Naive B cell (primary cell): Measurements from ENCODE around the gene GPR180. TPM values are rescaled to one million over a fixed set of nuclear protein-coding genes. Genes with fewer than 3 reads are reported as not detected.
"Not testable (repeated sequence)": the region's sequence is repeated elsewhere in the genome, so short reads cannot be mapped to it uniquely, and the experiment has no call there.

Source experiments
- ATAC-seq, 2 donors: fragments of 150-1000 bp; cut with Tn5 transposase; 2 replicates each; pipeline ENCODE4 v1.10.0; 2021; ENCODE audit warnings: low read depth in 2 of 2, mild to moderate bottlenecking in 2 of 2, moderate library complexity in 2 of 2
- DNase-seq: peaks from one replicate; pipeline ENCODE4 v3.0.0; 2022
- H3K27ac Mint-ChIP-seq, 6 donors: one replicate each; pipeline ENCODE4 v1.8.0; 2020 to 2022; ENCODE audit warnings: mild to moderate bottlenecking in 6 of 6, mixed read lengths in 6 of 6, moderate library complexity in 5 of 6, inconsistent platforms in 2 of 6
- H3K27me3 Mint-ChIP-seq, 3 donors: one replicate each; pipeline ENCODE4 v1.8.0; 2021 to 2022; ENCODE audit warnings: mixed read lengths in 3 of 3, mild to moderate bottlenecking in 1 of 3
- H3K36me3 Mint-ChIP-seq, 2 donors: one replicate each; pipeline ENCODE4 v1.8.0; 2020 to 2022; ENCODE audit warnings: mixed read lengths in 2 of 2, inconsistent platforms in 1 of 2, mild to moderate bottlenecking in 1 of 2
- H3K4me1 Mint-ChIP-seq, 3 donors: one replicate each; pipeline ENCODE4 v1.8.0; 2020 to 2022; ENCODE audit warnings: mixed read lengths in 3 of 3, inconsistent platforms in 1 of 3, mild to moderate bottlenecking in 1 of 3, moderate library complexity in 1 of 3
- H3K4me3 Mint-ChIP-seq, 8 donors: one replicate each; pipeline ENCODE4 v1.8.0; 2020 to 2022; ENCODE audit warnings: mild to moderate bottlenecking in 8 of 8, mixed read lengths in 8 of 8, moderate library complexity in 8 of 8, inconsistent platforms in 2 of 8
- H3K9me3 Mint-ChIP-seq, 7 donors: one replicate each; pipeline ENCODE4 v1.8.0; 2020 to 2022; ENCODE audit warnings: mixed read lengths in 7 of 7, mild to moderate bottlenecking in 5 of 7, inconsistent platforms in 2 of 7, moderate library complexity in 1 of 7
- polyA plus RNA-seq, 6 donors: library from polyadenylated mRNA; unstranded; fragments of 300-500 nt; fragmentation: Illumina TruSeq; gene quantifications; one replicate each; pipeline ENCODE4 v1.2.3, GENCODE V29; 2021; ENCODE audit warnings: low read depth in 6 of 6

Gene GPR180
- polyA plus RNA-seq, 6 donors from 2014 or later = 1.1 to 2.7 (median 1.7) TPM

DNA sequence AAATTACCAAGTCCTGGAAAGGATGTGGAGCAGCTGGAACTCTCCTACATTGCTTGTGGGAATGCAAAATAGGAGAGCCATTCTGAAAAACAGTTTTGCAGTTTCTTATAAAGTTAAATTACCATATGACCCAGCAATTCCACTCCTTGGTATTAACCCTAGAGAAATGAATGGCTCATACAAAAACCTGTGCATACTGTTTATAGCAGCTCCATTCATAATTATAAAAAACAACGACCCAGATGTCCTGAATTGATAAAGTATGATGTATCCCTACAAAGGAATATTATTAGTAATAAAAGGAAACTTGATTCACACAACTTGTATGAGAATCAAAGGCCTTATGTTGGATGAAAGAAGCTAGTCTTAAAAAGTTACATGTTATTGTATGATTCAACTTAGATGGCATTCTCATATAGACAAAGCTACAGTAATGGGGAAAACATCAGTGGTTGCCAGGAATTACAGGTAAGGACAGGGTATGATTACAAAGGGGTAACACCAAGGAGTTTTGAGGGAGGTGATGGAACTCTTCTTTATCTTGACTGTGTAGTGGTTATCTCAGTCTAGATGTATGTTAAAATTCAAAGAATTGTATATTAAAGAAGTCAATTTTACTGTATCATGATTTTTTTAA lies 35.4 kb downstream of the GPR180 start:
- H3K9me3 Mint-ChIP-seq = peaks cover 0 to 14% (median 5%) of the 10 kb centered on the region in 7 donors

GRCh38 chr13:94637677-94638076 lies 36.0 kb downstream of the GPR180 start:
- ATAC-seq, DNase-seq, H3K4me3 Mint-ChIP-seq, H3K4me1 Mint-ChIP-seq, H3K27me3 Mint-ChIP-seq, H3K36me3 Mint-ChIP-seq, H3K27ac Mint-ChIP-seq: not testable (repeated sequence)
- peaks cover 0 to 14% (median 5%) of the 10 kb centered on the region in 7 donors for H3K9me3 Mint-ChIP-seq

More for the DNA sequence above, 35.4 kb downstream of the GPR180 start:
- no peak for DNase-seq
- ATAC-seq = no peak
- Mint-ChIP-seq H3K27ac (peak overlapping the region in 1 of 6 donors; percentile 18), H3K4me3 (peak overlapping the region in 1 of 8 donors; percentile 18), H3K36me3 (peaks cover 0 to 6% of the 10 kb centered on the region in 2 donors), H3K27me3 (peaks cover 0 to 4% (median 4%) of the 10 kb centered on the region in 3 donors), H3K4me1 (no peaks in the 10 kb centered on the region)

DNA sequence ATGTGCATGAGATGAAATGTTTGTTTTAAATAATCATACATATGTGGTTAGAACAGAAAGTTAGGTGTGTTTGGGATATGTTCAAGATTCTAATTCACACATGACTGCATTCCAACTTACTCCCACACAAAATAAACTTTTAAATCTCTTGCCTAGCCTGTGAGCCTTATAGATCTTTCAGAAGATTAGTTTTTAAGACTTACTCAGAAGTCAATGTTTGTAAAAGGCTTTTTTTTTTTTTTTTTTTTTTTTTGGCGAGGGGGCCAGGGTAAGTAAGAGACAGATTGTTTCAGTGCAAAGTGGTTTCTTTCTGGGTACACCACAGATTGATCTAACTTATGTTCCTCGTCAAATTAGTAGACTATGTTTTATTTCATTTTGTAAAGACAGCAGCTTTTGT lies 39.1 kb downstream of the GPR180 start:
- Mint-ChIP-seq H3K4me1 (no peaks in the 10 kb centered on the region), H3K36me3 (no peaks in the 10 kb centered on the region), H3K27me3 (peaks cover 8 to 11% (median 9%) of the 10 kb centered on the region in 3 donors), H3K4me3 (no peak overlapping the region), H3K27ac (no peak overlapping the region), H3K9me3 (peaks cover 0 to 14% (median 5%) of the 10 kb centered on the region in 7 donors)
- ATAC-seq (no peak), DNase-seq (no peak)

DNA sequence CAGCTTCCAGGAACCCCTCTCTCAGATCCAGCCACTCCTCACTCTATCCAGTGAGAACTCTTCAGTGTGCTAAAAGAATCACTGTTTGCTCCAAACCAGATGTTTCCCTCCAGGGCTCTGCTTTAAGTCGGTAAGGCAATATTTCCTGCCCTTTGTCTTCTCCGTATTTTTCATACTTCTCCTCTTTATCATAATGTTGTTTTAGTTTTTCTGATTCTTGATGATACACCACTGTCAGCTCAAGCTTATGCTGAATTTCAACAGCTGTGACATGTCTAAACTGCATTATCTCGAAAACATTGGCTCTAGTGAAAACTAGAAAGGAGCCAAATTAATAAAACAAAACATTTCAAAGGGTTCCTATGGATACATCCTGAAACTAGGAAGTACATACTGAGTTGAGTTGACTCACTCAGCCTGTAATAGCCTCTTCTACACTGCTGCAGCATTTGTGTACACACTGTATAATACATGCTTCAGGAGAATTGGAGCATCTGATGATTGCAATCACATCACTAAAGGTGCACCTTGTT lies 39.8 kb downstream of the GPR180 start:
- peaks cover 8 to 11% (median 9%) of the 10 kb centered on the region in 3 donors for H3K27me3 Mint-ChIP-seq
- no peak for ATAC-seq

GRCh38 chr13:94646904-94647303 lies 45.2 kb downstream of the GPR180 start:
- no peak for DNase-seq
- no peak overlapping the region for H3K4me3 Mint-ChIP-seq
- no peak for ATAC-seq
- no peaks in the 10 kb centered on the region for H3K4me1 Mint-ChIP-seq
- peaks cover 5 to 16% (median 15%) of the 10 kb centered on the region in 3 donors for H3K27me3 Mint-ChIP-seq
- no peaks in the 10 kb centered on the region for H3K9me3 Mint-ChIP-seq
- H3K27ac Mint-ChIP-seq = no peak overlapping the region
- no peaks in the 10 kb centered on the region for H3K36me3 Mint-ChIP-seq

More for the DNA sequence above, 39.8 kb downstream of the GPR180 start:
- H3K27ac Mint-ChIP-seq = no peak overlapping the region
- H3K4me3 Mint-ChIP-seq = no peak overlapping the region
- H3K4me1 Mint-ChIP-seq = no peaks in the 10 kb centered on the region
- peaks cover 0 to 14% (median 5%) of the 10 kb centered on the region in 7 donors for H3K9me3 Mint-ChIP-seq
- DNase-seq = no peak
- H3K36me3 Mint-ChIP-seq = no peaks in the 10 kb centered on the region

DNA sequence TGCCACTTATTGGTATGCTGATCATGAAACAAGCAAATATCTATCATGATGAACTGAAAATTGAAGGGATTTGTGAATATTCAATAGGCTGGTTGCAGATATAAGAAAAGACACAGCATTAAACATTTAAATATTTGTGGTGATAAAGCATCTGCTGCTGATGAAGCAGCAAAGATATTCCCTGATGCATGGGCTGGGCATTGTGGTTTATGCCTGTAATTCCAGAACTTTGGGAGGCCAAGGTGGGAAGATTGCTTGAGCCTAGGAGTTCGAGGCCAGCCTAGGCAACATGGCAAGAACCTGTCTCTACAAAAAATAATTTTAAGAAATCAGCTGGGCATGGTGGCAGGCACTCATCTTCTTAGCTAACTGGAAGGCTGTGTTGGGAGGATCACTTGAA lies 54.5 kb downstream of the GPR180 start:
- Mint-ChIP-seq H3K36me3 (no peaks in the 10 kb centered on the region), H3K4me3 (no peak overlapping the region), H3K9me3 (peaks cover 0 to 12% (median 0%) of the 10 kb centered on the region in 7 donors), H3K4me1 (no peaks in the 10 kb centered on the region), H3K27ac (no peak overlapping the region), H3K27me3 (peaks cover 22 to 32% (median 29%) of the 10 kb centered on the region in 3 donors)
- ATAC-seq = no peak
- no peak for DNase-seq

DNA sequence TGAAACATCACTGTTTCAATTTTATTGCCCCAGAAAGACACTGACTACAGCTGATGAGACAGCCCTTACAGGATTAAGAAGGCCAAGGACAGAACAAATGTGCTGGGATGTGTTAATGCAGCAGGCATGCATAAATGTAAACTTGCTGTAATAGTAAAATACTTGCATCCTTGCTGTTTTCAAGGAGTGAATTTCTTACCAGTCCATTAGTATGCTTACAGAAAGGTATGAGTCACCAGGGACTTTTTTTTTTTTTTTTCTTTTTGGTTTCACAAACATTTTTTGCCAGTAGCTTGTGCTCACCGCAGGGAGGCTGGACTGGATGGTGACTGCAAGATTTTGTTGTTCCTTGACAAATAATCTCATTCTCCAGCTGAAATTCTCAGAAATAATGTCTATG lies 55.1 kb downstream of the GPR180 start:
- H3K4me1 Mint-ChIP-seq = no peaks in the 10 kb centered on the region
- peaks cover 0 to 12% (median 0%) of the 10 kb centered on the region in 7 donors for H3K9me3 Mint-ChIP-seq
- H3K27ac Mint-ChIP-seq = no peak overlapping the region
- no peaks in the 10 kb centered on the region for H3K36me3 Mint-ChIP-seq
- DNase-seq (no peak), ATAC-seq (no peak)
- H3K27me3 Mint-ChIP-seq = peaks cover 26 to 36% (median 33%) of the 10 kb centered on the region in 3 donors
- no peak overlapping the region for H3K4me3 Mint-ChIP-seq

GRCh38 chr13:94657167-94657566 lies 55.5 kb downstream of the GPR180 start:
- DNase-seq (no peak), ATAC-seq (no peak)
- H3K27ac Mint-ChIP-seq = no peak overlapping the region
- no peak overlapping the region for H3K4me3 Mint-ChIP-seq
- H3K4me1 Mint-ChIP-seq = no peaks in the 10 kb centered on the region
- peaks cover 0 to 12% (median 0%) of the 10 kb centered on the region in 7 donors for H3K9me3 Mint-ChIP-seq
- no peaks in the 10 kb centered on the region for H3K36me3 Mint-ChIP-seq
- H3K27me3 Mint-ChIP-seq = peaks cover 26 to 37% (median 33%) of the 10 kb centered on the region in 3 donors

DNA sequence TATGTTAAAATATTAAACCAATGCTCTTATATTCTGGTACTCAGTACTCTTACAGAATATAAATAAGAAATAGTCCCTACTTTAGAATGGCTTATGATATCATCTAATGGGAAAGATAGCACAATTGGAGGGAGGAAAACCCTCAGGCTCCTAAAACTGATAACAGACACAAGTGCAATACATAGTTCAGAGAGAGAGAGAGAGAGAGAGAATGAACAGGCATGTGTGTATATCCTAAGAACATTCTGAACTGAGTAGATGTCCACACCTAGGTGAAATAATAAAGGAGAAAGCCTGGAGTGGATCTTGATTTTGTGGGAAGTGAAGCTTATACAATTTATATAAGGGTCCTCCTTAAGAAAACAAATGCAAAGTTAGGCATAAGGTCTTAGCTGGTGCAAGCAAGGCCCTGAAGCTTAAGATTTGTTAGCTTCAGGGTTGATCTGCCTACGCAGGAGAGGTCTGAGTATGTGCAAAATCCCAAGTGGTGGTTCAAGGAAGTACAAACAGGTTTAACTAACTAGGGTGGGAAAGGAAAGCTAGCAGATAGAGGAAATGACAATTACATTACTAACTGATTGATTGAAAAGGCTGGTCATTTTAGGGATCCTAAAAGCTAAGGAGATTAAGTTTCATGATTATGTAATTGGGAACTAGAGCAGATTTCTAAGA lies 57.4 kb downstream of the GPR180 start:
- ATAC-seq (no peak), DNase-seq (no peak)
- peaks cover 28 to 47% (median 41%) of the 10 kb centered on the region in 3 donors for H3K27me3 Mint-ChIP-seq
- H3K4me3 Mint-ChIP-seq = no peak overlapping the region
- H3K9me3 Mint-ChIP-seq = peaks cover 0 to 12% (median 0%) of the 10 kb centered on the region in 7 donors
- no peaks in the 10 kb centered on the region for H3K36me3 Mint-ChIP-seq
- no peaks in the 10 kb centered on the region for H3K4me1 Mint-ChIP-seq
- no peak overlapping the region for H3K27ac Mint-ChIP-seq

DNA sequence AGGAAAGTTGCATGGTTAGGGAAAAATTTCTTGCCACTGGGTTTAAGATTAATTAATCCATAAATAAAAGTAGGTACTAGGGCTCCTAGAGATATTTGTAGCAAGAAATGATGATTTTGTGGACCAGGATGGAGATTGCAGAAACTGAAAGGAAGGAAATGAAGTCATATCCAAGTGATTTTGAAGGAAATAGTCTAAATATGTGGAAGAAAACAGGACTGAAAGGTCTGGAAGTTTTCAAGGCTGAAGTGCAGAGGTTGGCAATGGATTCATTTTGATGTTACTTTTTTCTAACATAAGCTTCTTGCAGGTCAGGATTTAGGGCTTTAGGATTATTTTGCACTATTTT lies 57.9 kb downstream of the GPR180 start:
- Mint-ChIP-seq H3K4me3 (no peak overlapping the region), H3K27me3 (peaks cover 28 to 42% (median 41%) of the 10 kb centered on the region in 3 donors), H3K36me3 (no peaks in the 10 kb centered on the region), H3K4me1 (no peaks in the 10 kb centered on the region), H3K9me3 (peaks cover 0 to 9% (median 0%) of the 10 kb centered on the region in 7 donors), H3K27ac (no peak overlapping the region)
- DNase-seq = no peak
- ATAC-seq = no peak

GRCh38 chr13:94660695-94661326 lies 59.2 kb downstream of the GPR180 start:
- no peak overlapping the region for H3K27ac Mint-ChIP-seq
- no peak overlapping the region for H3K4me3 Mint-ChIP-seq

DNA sequence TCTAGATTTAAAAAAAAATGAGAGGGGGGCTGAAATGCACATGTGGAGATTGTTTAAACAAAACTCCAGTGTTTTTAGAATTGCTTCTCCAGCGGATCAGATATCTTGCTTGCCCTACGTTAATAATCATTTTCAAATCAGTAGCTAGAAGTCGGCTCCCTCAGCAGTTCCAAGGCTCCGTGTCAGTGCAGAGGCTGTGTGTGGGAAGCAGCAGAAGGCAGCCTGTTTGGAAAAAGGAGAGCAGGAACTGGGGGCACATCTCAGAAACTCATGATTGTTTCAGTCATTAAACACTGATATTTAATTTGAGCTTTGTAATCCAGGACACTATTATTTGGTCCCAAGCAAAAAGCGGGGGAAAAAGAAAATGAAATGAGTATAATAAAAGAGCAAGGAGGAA lies 59.7 kb downstream of the GPR180 start:
- Mint-ChIP-seq H3K4me1 (no peaks in the 10 kb centered on the region), H3K9me3 (peaks cover 0 to under 1% (median 0%) of the 10 kb centered on the region in 7 donors), H3K27me3 (peaks cover 43 to 49% (median 44%) of the 10 kb centered on the region in 3 donors), H3K4me3 (no peak overlapping the region), H3K36me3 (no peaks in the 10 kb centered on the region), H3K27ac (no peak overlapping the region)
- ATAC-seq = no peak
- no peak for DNase-seq

More at GRCh38 chr13:94660695-94661326, 59.2 kb downstream of the GPR180 start:
- Mint-ChIP-seq H3K36me3 (no peaks in the 10 kb centered on the region), H3K9me3 (peaks cover 0 to 6% (median 0%) of the 10 kb centered on the region in 7 donors), H3K4me1 (no peaks in the 10 kb centered on the region), H3K27me3 (peaks cover 38 to 48% (median 42%) of the 10 kb centered on the region in 3 donors)
- ATAC-seq (no peak), DNase-seq (no peak)

- no peaks in the 10 kb centered on the region for H3K36me3 Mint-ChIP-seq
- DNase-seq (no peak), ATAC-seq (no peak)
- H3K27ac Mint-ChIP-seq = no peak overlapping the region
- H3K27me3 Mint-ChIP-seq = peaks cover 44 to 53% (median 49%) of the 10 kb centered on the region in 3 donors
- no peak overlapping the region for H3K4me3 Mint-ChIP-seq
- peaks cover 0 to 1% (median 0%) of the 10 kb centered on the region in 7 donors for H3K9me3 Mint-ChIP-seq
- no peaks in the 10 kb centered on the region for H3K4me1 Mint-ChIP-seq
These were observed 60.8 kb downstream of the GPR180 start for GRCh38 chr13:94662274-94662945.
